T-helper 9 cell (primary cell): ENCODE data around the gene TMEM132D.

Experiments
- DNase-seq: peaks from one replicate; pipeline ENCODE4 v3.0.0-alpha.2; 2020

TMEM132D gene

GRCh38 chr12:129719416-129719815 lies 184.4 kb downstream of the TMEM132D start:
- no peak for DNase-seq

- DNase-seq, result no peak
Measured at GRCh38 chr12:129717438-129717837, 186.4 kb downstream of the TMEM132D start.

GRCh38 chr12:129716825-129717224 lies 187.0 kb downstream of the TMEM132D start:
- DNase-seq, result no peak

GRCh38 chr12:129706716-129707115 lies 197.1 kb downstream of the TMEM132D start:
- DNase-seq, result no peak

GRCh38 chr12:129704232-129704830 lies 199.5 kb downstream of the TMEM132D start:
- no peak for DNase-seq

- no peak for DNase-seq
Measured at GRCh38 chr12:129701631-129702101, 202.2 kb downstream of the TMEM132D start.

GRCh38 chr12:129700036-129700435 lies 203.8 kb downstream of the TMEM132D start:
- DNase-seq, result no peak

GRCh38 chr12:129696926-129697325 lies 206.9 kb downstream of the TMEM132D start:
- DNase-seq, result no peak

GRCh38 chr12:129696405-129696804 lies 207.4 kb downstream of the TMEM132D start:
- no peak for DNase-seq

- DNase-seq, result no peak
Measured at GRCh38 chr12:129693731-129694130, 210.1 kb downstream of the TMEM132D start.

GRCh38 chr12:129687731-129688130 lies 216.1 kb downstream of the TMEM132D start:
- no peak for DNase-seq

- no peak for DNase-seq
Measured at GRCh38 chr12:129681830-129682229, 222.0 kb downstream of the TMEM132D start.

GRCh38 chr12:129681151-129681550 lies 222.7 kb downstream of the TMEM132D start:
- no peak for DNase-seq

- no peak for DNase-seq
Measured at GRCh38 chr12:129676411-129676810, 227.4 kb downstream of the TMEM132D start.

GRCh38 chr12:129675947-129676346 lies 227.9 kb downstream of the TMEM132D start:
- no peak for DNase-seq

- no peak for DNase-seq
Measured at GRCh38 chr12:129675496-129675895, 228.3 kb downstream of the TMEM132D start.

GRCh38 chr12:129673806-129674205 lies 230.0 kb downstream of the TMEM132D start:
- DNase-seq, result no peak

GRCh38 chr12:129672110-129672509 lies 231.7 kb downstream of the TMEM132D start:
- DNase-seq, result no peak

- no peak for DNase-seq
Measured at GRCh38 chr12:129670256-129670920, 233.4 kb downstream of the TMEM132D start.

- no peak for DNase-seq
Measured at GRCh38 chr12:129665414-129665813, 238.4 kb downstream of the TMEM132D start.

GRCh38 chr12:129662234-129662633 lies 241.6 kb downstream of the TMEM132D start:
- DNase-seq, result no peak

- no peak for DNase-seq
Measured at GRCh38 chr12:129660946-129661345, 242.9 kb downstream of the TMEM132D start.

GRCh38 chr12:129659961-129660622 lies 243.7 kb downstream of the TMEM132D start:
- DNase-seq, result no peak

GRCh38 chr12:129657179-129657578 lies 246.6 kb downstream of the TMEM132D start:
- DNase-seq, result no peak
